ENCODE results near the gene PTPRJ.

DNA sequence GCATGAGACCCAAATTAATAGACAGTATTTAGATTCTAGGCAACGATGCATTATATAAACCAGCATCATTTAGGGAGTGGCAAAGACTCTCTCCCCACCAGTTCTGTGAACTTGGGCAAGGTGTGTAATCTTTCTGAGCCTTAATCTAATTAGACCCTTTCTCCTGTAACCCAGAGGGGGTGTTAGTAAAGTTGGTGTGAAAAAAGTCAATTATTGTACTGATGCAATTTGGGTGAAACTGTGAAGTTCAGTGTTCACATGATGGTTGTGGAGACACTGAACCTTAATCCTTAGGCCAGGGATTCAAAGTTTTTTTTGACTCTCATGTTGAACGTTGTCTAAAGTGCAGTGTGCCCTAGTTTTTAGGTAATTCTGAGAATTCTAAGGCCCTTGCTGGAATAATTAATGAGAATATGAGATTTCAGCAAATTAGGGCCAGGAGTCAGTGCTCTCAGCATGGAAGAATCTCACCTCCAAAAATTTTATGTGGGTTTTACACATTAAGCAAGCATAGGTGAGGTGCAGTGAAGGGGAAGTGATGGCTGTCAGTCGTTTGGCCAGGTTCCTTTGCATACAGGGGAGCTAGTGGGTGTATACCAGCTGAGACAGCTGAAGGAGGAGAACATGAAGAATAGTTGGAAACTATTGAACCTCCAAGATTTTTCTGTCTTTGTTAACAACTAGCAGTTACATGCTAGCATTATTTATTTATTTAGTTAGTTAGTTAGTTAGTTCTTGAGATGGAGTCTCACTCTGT lies 94.2 kb downstream of the PTPRJ start:
- no peak for TF ChIP-seq CTCF (IDR thresholded peaks at IDR 0.05)
- TF ChIP-seq POLR2A (IDR thresholded peaks at IDR 0.05): no peak
